T-cell (primary cell): ENCODE results near the gene TPP1. TPM values are rescaled to one million over a fixed set of nuclear protein-coding genes. Genes with fewer than 3 reads are reported as not detected.

Source experiments
- ATAC-seq, 4 experiments: fragments of 200-7000 bp in 3 of 4; fragments of 150-1000 bp in 1 of 4; cut with Tn5 transposase; replicated peaks in 1 of 4; 1 replicate in 3 of 4; 2 replicates in 1 of 4; pipeline ENCODE4 v1.10.0; 2021; ENCODE audit warnings: moderate library complexity in 3 of 4, mild to moderate bottlenecking in 2 of 4, moderate number of reproducible peaks in 1 of 4
- CTCF ChIA-PET, 2 donors: fragments of 300-600 bp; sonication (Branson Sonifier 250); formaldehyde crosslinking; loops; one replicate each; lab custom pipeline; 2022; ENCODE audit warnings: antibody characterized with exemption in 2 of 2; lab: Charles Lee
- POLR2A ChIA-PET, 2 donors: fragments of 300-600 bp; sonication (Branson Sonifier 250); formaldehyde crosslinking; loops; one replicate each; lab custom pipeline; 2022; ENCODE audit warnings: antibody characterized with exemption in 2 of 2; lab: Charles Lee
- DNase-seq, 35 experiments: peaks; one replicate each; pipeline versions ENCODE4 v3.0.0 to v3.0.0-alpha.2; 2013 to 2023
- H3K27ac ChIP-seq: one replicate; pipeline ENCODE4 v1.5.1; 2013; ENCODE audit warnings: low read length
- H3K27me3 ChIP-seq, 2 experiments: replicated peaks in 1 of 2; 1 replicate in 1 of 2; 2 replicates in 1 of 2; pipeline versions ENCODE4 v1.6.1 to v1.7.0; 2013; ENCODE audit warnings: low read length in 1 of 2, mixed read lengths in 1 of 2; ENCODE audit not compliant: control insufficient read depth in 2 of 2, insufficient read depth in 2 of 2; ENCODE audit errors: extremely low read depth in 1 of 2
- H3K36me3 ChIP-seq, 2 donors: 1 replicate in 1 of 2; 2 replicates in 1 of 2; pipeline versions ENCODE4 v1.6.1 to v1.7.0; 2013; ENCODE audit warnings: low read length in 1 of 2; ENCODE audit not compliant: control insufficient read depth in 2 of 2, insufficient read depth in 1 of 2; ENCODE audit errors: extremely low read depth in 1 of 2
- H3K4me1 ChIP-seq, 2 experiments: 1 replicate in 1 of 2; 2 replicates in 1 of 2; pipeline versions ENCODE4 v1.6.1 to v1.7.0; 2013; ENCODE audit warnings: low read length in 2 of 2, mixed read lengths in 1 of 2; ENCODE audit not compliant: insufficient read depth in 2 of 2, control insufficient read depth in 1 of 2; ENCODE audit errors: extremely low read depth in 1 of 2
- H3K4me3 ChIP-seq, 2 donors: 1 replicate in 1 of 2; 2 replicates in 1 of 2; pipeline versions ENCODE4 v1.5.1 to v1.7.0; 2013; ENCODE audit warnings: mild to moderate bottlenecking in 2 of 2, low read length in 1 of 2, moderate library complexity in 1 of 2; ENCODE audit not compliant: control insufficient read depth in 1 of 2; ENCODE audit errors: extremely low read depth in 1 of 2
- H3K9me3 ChIP-seq: 2 replicates; pipeline ENCODE4 v1.7.0; 2013
- H3K27ac Mint-ChIP-seq, 2 donors: one replicate each; pipeline ENCODE4 v1.8.0; 2020 to 2021; ENCODE audit warnings: mild to moderate bottlenecking in 2 of 2, mixed read lengths in 2 of 2
- H3K27me3 Mint-ChIP-seq, 2 donors: one replicate each; pipeline ENCODE4 v1.8.0; 2021 to 2022; ENCODE audit warnings: mixed read lengths in 2 of 2
- H3K36me3 Mint-ChIP-seq: one replicate; pipeline ENCODE4 v1.8.0; 2021; ENCODE audit warnings: mixed read lengths
- H3K4me1 Mint-ChIP-seq, 3 donors: one replicate each; pipeline ENCODE4 v1.8.0; 2020 to 2022; ENCODE audit warnings: mixed read lengths in 3 of 3, mild to moderate bottlenecking in 1 of 3
- H3K4me3 Mint-ChIP-seq, 3 donors: one replicate each; pipeline ENCODE4 v1.8.0; 2020 to 2022; ENCODE audit warnings: mild to moderate bottlenecking in 3 of 3, mixed read lengths in 3 of 3, moderate library complexity in 3 of 3
- H3K9me3 Mint-ChIP-seq, 3 donors: one replicate each; pipeline ENCODE4 v1.8.0; 2020 to 2022; ENCODE audit warnings: mixed read lengths in 3 of 3
- WGBS: methylation state at CpG from one replicate; pipeline ENCODE4 v1.1.5; 2013; ENCODE audit warnings: missing lambda C conversion rate; ENCODE audit not compliant: insufficient coverage; 5-methylcytosine and 5-hydroxymethylcytosine counted together
- total RNA-seq, 35 experiments: library from RNA in 6 of 35; stranded (reverse) in 6 of 35; fragments of 120-200 nt in 1 of 35; gene quantifications; one replicate each; pipeline versions ENCODE4 v1.2.1 to v1.2.4 and lab custom pipeline; 2013 to 2026

The TPP1 gene
- total RNA-seq, 5 donors from 2014 or later (not counting 1 experiment from before 2014, with no cell fraction given): 67.4 to 168 (median 132) TPM

DNA sequence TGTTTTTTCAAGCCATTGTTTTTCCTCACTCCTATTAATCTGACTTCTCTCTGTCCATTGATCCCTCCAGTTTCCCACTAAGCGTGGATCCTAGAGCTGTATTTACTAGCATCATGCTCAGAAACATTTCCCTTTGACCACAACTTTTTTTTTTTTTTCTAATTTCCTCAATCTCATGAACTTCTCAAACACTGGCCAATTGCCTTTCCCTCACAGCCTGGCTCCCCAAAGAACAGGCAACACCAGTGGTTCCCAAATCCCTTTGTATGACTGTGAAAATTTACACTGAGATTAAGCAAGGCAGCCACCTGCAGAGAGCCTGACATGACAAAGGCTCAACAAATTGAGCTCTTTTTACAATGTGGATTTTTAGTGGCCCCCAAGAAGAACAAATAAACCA, 1.4 kb upstream of the TPP1 start:
- Mint-ChIP-seq H3K27me3 (no peaks in the 10 kb centered on the region), H3K4me3 (no peak overlapping the region), H3K36me3 (peaks cover 17% of the 10 kb centered on the region), H3K9me3 (no peaks in the 10 kb centered on the region), H3K4me1 (peaks cover 4 to 11% (median 10%) of the 10 kb centered on the region in 3 donors), H3K27ac (no peak overlapping the region)
- Histone ChIP-seq H3K4me3 (no peak overlapping the region), H3K27me3 (no peaks in the 10 kb centered on the region), H3K9me3 (no peaks in the 10 kb centered on the region), H3K36me3 (peaks cover 13 to 14% of the 10 kb centered on the region in 2 donors), H3K4me1 (peaks cover 10 to 31% of the 10 kb centered on the region in 2 experiments), H3K27ac (no peak overlapping the region)
- 86% methylated on average over 1 of the region's 1 CpG for WGBS
- POLR2A ChIA-PET: no interaction called here
- DNase-seq (no peak), ATAC-seq (no peak)
- CTCF ChIA-PET: interaction anchor here (0.6 kb wide), 2 partner anchors 55 to 934 kb away, joined by 3 to 4 read pairs; no protein-coding TSS in a partner anchor

DNA sequence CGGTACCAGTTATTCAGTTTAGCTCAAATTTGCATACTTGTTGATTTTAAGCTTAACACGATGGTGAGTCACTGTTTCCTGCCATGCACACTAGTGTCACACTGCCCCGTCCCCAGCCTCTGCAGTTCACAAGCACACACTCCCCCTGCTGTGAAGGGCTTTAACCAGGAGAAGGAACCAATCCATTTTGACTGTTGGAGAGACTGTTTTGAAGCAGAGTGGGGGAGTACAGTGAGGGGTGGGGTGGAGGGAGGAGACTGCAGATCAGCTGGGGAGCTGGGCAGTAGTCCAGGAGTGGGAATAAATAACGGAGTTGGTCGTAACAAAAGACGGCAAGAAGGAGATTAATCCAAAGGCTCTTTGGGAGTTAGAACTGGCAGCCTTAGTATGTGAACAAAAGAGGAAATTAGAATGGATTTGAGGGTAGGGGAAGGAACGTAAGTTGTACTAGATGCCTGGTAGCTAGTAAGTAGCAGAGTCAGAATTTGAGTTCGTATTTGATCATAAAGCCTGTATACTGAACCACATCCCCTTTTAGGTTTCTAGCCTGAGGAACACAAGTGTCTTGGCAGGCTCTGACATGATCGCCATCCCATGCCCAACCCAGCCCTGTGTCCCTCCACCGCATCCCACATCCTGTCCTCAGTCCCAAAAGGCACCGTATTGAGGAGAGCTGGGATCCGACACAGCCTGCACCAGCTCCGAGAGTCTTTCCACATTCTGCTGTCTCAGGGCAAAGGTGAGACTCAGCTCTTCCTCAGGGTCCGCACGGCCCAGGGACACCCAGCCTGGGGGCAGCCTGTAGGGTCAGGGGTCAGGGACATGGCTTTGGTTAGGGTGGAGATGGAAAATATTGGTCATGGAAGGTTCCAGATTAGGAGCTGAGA, 862 bp downstream of the TPP1 start:
- WGBS: 2% methylated on average over 13 of the region's 15 CpGs
- POLR2A ChIA-PET: interaction anchor here (0.5 to 2.5 kb wide), 11 partner anchors 14 to 493 kb away, joined by 3 to 16 read pairs (median 3); partner anchors contain the start of genes ARFIP2 (in 2 of the 2), TIMM10B (in 2 of the 2), ILK (in 1 of the 2) and MRPL17 (in 1 of the 2)
- H3K4me1 ChIP-seq: peaks cover 10 to 31% of the 10 kb centered on the region in 2 experiments
- H3K27ac Mint-ChIP-seq: no peak overlapping the region
- no peaks in the 10 kb centered on the region for H3K9me3 ChIP-seq
- H3K36me3 ChIP-seq: peaks cover 15 to 29% of the 10 kb centered on the region in 2 donors
- peaks cover 4 to 14% (median 12%) of the 10 kb centered on the region in 3 donors for H3K4me1 Mint-ChIP-seq
- peak overlapping the region; percentile 66 to 98 for H3K4me3 ChIP-seq
- H3K4me3 Mint-ChIP-seq: no peak overlapping the region
- no peaks in the 10 kb centered on the region for H3K9me3 Mint-ChIP-seq
- CTCF ChIA-PET: interaction anchor here (0.6 to 3.4 kb wide), 26 partner anchors 9 to 239 kb away, joined by 3 to 37 read pairs (median 4); partner anchors contain the start of genes ARFIP2 (in 1 of the 2), ILK (in 1 of the 2), MRPL17 (in 1 of the 2) and RRP8 (in 1 of the 2)
- H3K27me3 ChIP-seq: no peaks in the 10 kb centered on the region
- peak in 31 of 35 experiments; percentile 19 to 78 (median 38) for DNase-seq
- H3K27ac ChIP-seq: peak overlapping the region; percentile 57
- H3K27me3 Mint-ChIP-seq: no peaks in the 10 kb centered on the region
- ATAC-seq: peak; percentile 25 to 68 (median 66)
- H3K36me3 Mint-ChIP-seq: peaks cover 22% of the 10 kb centered on the region

GRCh38 chr11:6617315-6617781, 1.9 kb downstream of the TPP1 start:
- WGBS: 97% methylated on average over 4 of the region's 5 CpGs
- Mint-ChIP-seq H3K27ac (no peak overlapping the region), H3K36me3 (peaks cover 22% of the 10 kb centered on the region), H3K27me3 (no peaks in the 10 kb centered on the region), H3K9me3 (no peaks in the 10 kb centered on the region), H3K4me1 (peaks cover 4 to 14% (median 12%) of the 10 kb centered on the region in 3 donors), H3K4me3 (no peak overlapping the region)
- H3K36me3 ChIP-seq: peaks cover 14 to 26% of the 10 kb centered on the region in 2 donors
- ATAC-seq (no peak), DNase-seq (no peak)
- no peaks in the 10 kb centered on the region for H3K9me3 ChIP-seq
- peak overlapping the region; percentile 57 for H3K27ac ChIP-seq
- no peak overlapping the region for H3K4me3 ChIP-seq
- ChIA-PET POLR2A (interaction anchor here in 1 of 2 donors (2.5 kb wide), 1 partner anchor 13 kb away, joined by 16 read pairs; the partner anchor contains the start of gene ILK), CTCF (interaction anchor here in 1 of 2 donors (0.6 to 3.4 kb wide), 10 partner anchors 14 to 120 kb away, joined by 3 to 37 read pairs (median 8); partner anchors contain the start of genes ILK, MRPL17 and RRP8)
- no peaks in the 10 kb centered on the region for H3K27me3 ChIP-seq
- H3K4me1 ChIP-seq: peaks cover 15 to 39% of the 10 kb centered on the region in 2 experiments

GRCh38 chr11:6616596-6617250, 2.5 kb downstream of the TPP1 start:
- H3K36me3 ChIP-seq: peaks cover 14 to 26% of the 10 kb centered on the region in 2 donors
- H3K27me3 ChIP-seq: no peaks in the 10 kb centered on the region
- WGBS: 96% methylated on average over 11 of the region's 14 CpGs
- peaks cover 4 to 14% (median 12%) of the 10 kb centered on the region in 3 donors for H3K4me1 Mint-ChIP-seq
- DNase-seq (no peak), ATAC-seq (no peak)
- peak overlapping the region; percentile 53 to 63 for H3K27ac Mint-ChIP-seq
- CTCF ChIA-PET: interaction anchor here (0.6 to 3.4 kb wide), 2 partner anchors 14 to 51 kb away, joined by 5 to 24 read pairs; no protein-coding TSS in a partner anchor
- H3K36me3 Mint-ChIP-seq: peaks cover 22% of the 10 kb centered on the region
- peaks cover 15 to 41% of the 10 kb centered on the region in 2 experiments for H3K4me1 ChIP-seq
- H3K4me3 Mint-ChIP-seq: peak overlapping the region in 2 of 3 donors; percentile 4 to 39
- no peak overlapping the region for H3K4me3 ChIP-seq
- H3K27ac ChIP-seq: no peak overlapping the region
- no peaks in the 10 kb centered on the region for H3K9me3 ChIP-seq
- H3K9me3 Mint-ChIP-seq: no peaks in the 10 kb centered on the region
- POLR2A ChIA-PET: no interaction called here
- no peaks in the 10 kb centered on the region for H3K27me3 Mint-ChIP-seq

DNA sequence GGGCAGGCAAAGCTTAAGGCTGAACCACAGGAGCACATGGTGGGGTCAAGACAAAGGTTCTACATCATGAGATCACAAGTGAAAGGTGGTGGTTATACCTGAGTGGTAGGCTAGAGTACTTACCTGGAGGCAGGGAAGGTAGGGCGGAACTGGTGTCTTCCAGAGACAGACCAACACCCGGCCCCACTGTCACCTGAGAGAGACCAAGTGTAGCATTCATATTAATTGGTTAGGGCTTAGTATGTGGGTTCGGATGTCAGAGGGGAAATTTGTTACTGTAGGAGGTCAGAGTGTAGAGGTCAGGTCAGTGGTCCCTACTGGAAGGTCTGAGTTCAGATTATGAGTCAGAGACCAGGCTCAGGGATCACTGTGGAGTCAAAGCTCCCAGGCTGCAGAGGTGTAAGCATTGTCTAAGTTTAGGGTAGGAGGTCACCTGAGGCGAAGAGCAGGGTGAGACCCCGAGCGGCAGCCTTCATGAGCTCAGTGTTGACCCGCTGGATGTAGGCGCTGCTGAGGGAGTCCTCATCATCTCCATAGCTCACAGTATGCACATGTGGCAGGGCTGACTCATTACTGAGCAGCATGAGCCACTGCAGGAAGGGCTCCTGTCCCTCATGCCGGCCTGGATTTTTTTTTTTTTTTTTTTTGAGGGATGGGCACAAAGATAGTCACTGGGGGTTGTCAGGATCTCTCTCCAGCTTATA, 3.2 kb downstream of the TPP1 start:
- H3K9me3 Mint-ChIP-seq: no peaks in the 10 kb centered on the region
- H3K4me1 ChIP-seq: peaks cover 20 to 47% of the 10 kb centered on the region in 2 experiments
- no peaks in the 10 kb centered on the region for H3K27me3 ChIP-seq
- H3K27ac ChIP-seq: no peak overlapping the region
- no peak for ATAC-seq
- no peak overlapping the region for H3K4me3 ChIP-seq
- H3K27ac Mint-ChIP-seq: peak overlapping the region; percentile 54 to 63
- ChIA-PET POLR2A (no interaction called here), CTCF (interaction anchor here (0.6 to 0.7 kb wide), 2 partner anchors 13 to 52 kb away, joined by 4 to 5 read pairs; no protein-coding TSS in a partner anchor)
- WGBS: 98% methylated on average over 6 of the region's 9 CpGs
- H3K36me3 ChIP-seq: peaks cover 16 to 26% of the 10 kb centered on the region in 2 donors
- no peaks in the 10 kb centered on the region for H3K9me3 ChIP-seq
- H3K4me3 Mint-ChIP-seq: no peak overlapping the region
- H3K27me3 Mint-ChIP-seq: no peaks in the 10 kb centered on the region
- peaks cover 9 to 19% (median 17%) of the 10 kb centered on the region in 3 donors for H3K4me1 Mint-ChIP-seq
- peaks cover 22% of the 10 kb centered on the region for H3K36me3 Mint-ChIP-seq
- no peak for DNase-seq
